ENCODE data around the gene POPDC2. TPM values are rescaled to one million over a fixed set of nuclear protein-coding genes. Genes with fewer than 3 reads are reported as not detected.

The POPDC2 gene
- total and polyA plus RNA-seq, 9 donors: 0.83 to 5.0 (median 2.9) TPM

GRCh38 chr3:119659606-119660291, 640 bp downstream of the POPDC2 start:
- TF ChIP-seq EP300 (IDR thresholded peaks at IDR 0.05) (no peak), POLR2A (IDR thresholded peaks at IDR 0.05) (no peak), CTCF (IDR thresholded peaks at IDR 0.05) (no peak)
- Histone ChIP-seq H3K9me3 (no peaks in the 10 kb centered on the region), H3K27me3 (no peaks in the 10 kb centered on the region), H3K4me3 (peak overlapping the region; percentile 7), H3K27ac (no peak overlapping the region), H3K4me1 (ENCODE audit: insufficient read depth) (peaks cover 6% of the 10 kb centered on the region), H3K36me3 (no peaks in the 10 kb centered on the region)
- intact Hi-C loops (cut with DNase I): no loop called here
- WGBS, 3 donors: 79 to 88% (median 82%) methylated on average over 9 of the region's 9 CpGs
- DNase-seq: no peak

- intact Hi-C loops (cut with DNase I): no loop called here
- peaks cover 6% of the 10 kb centered on the region for H3K4me1 ChIP-seq (ENCODE audit: insufficient read depth)
- no peaks in the 10 kb centered on the region for H3K27me3 ChIP-seq
- 93 to 98% (median 95%) methylated on average over 2 of the region's 2 CpGs for WGBS, 3 donors
- H3K4me3 ChIP-seq: no peak overlapping the region
- no peaks in the 10 kb centered on the region for H3K9me3 ChIP-seq
- DNase-seq: no peak
- H3K27ac ChIP-seq: no peak overlapping the region
- H3K36me3 ChIP-seq: no peaks in the 10 kb centered on the region
- TF ChIP-seq EP300 (IDR thresholded peaks at IDR 0.05) (no peak), CTCF (IDR thresholded peaks at IDR 0.05) (no peak), POLR2A (IDR thresholded peaks at IDR 0.05) (no peak)
These were observed 1.4 kb downstream of the POPDC2 start for GRCh38 chr3:119658994-119659393.

GRCh38 chr3:119657887-119658702, 2.3 kb downstream of the POPDC2 start:
- 80 to 89% (median 89%) methylated on average over 4 of the region's 4 CpGs for WGBS, 3 donors
- H3K9me3 ChIP-seq: no peaks in the 10 kb centered on the region
- DNase-seq: no peak
- intact Hi-C loops (cut with DNase I): no loop called here
- no peak overlapping the region for H3K4me3 ChIP-seq
- H3K27me3 ChIP-seq: no peaks in the 10 kb centered on the region
- H3K36me3 ChIP-seq: no peaks in the 10 kb centered on the region
- TF ChIP-seq POLR2A (IDR thresholded peaks at IDR 0.05): no peak
- no peak for TF ChIP-seq CTCF (IDR thresholded peaks at IDR 0.05)
- no peak for TF ChIP-seq EP300 (IDR thresholded peaks at IDR 0.05)
- H3K27ac ChIP-seq: no peak overlapping the region
- H3K4me1 ChIP-seq (ENCODE audit: insufficient read depth): peaks cover 6% of the 10 kb centered on the region

GRCh38 chr3:119653876-119654275, 6.5 kb downstream of the POPDC2 start:
- no peak for DNase-seq
- WGBS, 3 donors: 47 to 50% (median 48%) methylated on average over 2 of the region's 2 CpGs
- no peaks in the 10 kb centered on the region for H3K4me1 ChIP-seq (ENCODE audit: insufficient read depth)
- no peaks in the 10 kb centered on the region for H3K36me3 ChIP-seq
- H3K4me3 ChIP-seq: no peak overlapping the region
- intact Hi-C loops (cut with DNase I): no loop called here
- no peaks in the 10 kb centered on the region for H3K9me3 ChIP-seq
- H3K27me3 ChIP-seq: no peaks in the 10 kb centered on the region
- no peak for TF ChIP-seq EP300 (IDR thresholded peaks at IDR 0.05)
- TF ChIP-seq POLR2A (IDR thresholded peaks at IDR 0.05): no peak
- no peak for TF ChIP-seq CTCF (IDR thresholded peaks at IDR 0.05)
- H3K27ac ChIP-seq: no peak overlapping the region
